ENCODE results near the gene ANKRD9.
"Not testable (repeated sequence)": the region's sequence is repeated elsewhere in the genome, so short reads cannot be mapped to it uniquely, and the experiment has no call there.

The ANKRD9 gene

GRCh38 chr14:102509746-102510615 lies at the start of gene ANKRD9:
Gene ANKRD9 (minus strand): TSS chr14:102509776. CDS start chr14:102507889, 1,887 bp downstream.
- peak; percentile 47 for DNase-seq

- DNase-seq: no peak
Measured at GRCh38 chr14:102558556-102558955, 49.0 kb upstream of the ANKRD9 start.

- DNase-seq: no peak
Measured at GRCh38 chr14:102557434-102558226, 48.1 kb upstream of the ANKRD9 start.

GRCh38 chr14:102556098-102556677 lies 46.6 kb upstream of the ANKRD9 start:
- DNase-seq: no peak

- DNase-seq: peak; percentile 5
Measured at GRCh38 chr14:102554821-102555819, 45.5 kb upstream of the ANKRD9 start.

GRCh38 chr14:102551995-102552705 lies 42.6 kb upstream of the ANKRD9 start:
- no peak for DNase-seq

- DNase-seq: not testable (repeated sequence)
Measured at GRCh38 chr14:102550927-102551401, 41.4 kb upstream of the ANKRD9 start.

- DNase-seq: no peak
Measured at GRCh38 chr14:102548616-102549240, 39.2 kb upstream of the ANKRD9 start.

- no peak for DNase-seq
Measured at GRCh38 chr14:102545461-102546265, 36.1 kb upstream of the ANKRD9 start.

- no peak for DNase-seq
Measured at GRCh38 chr14:102544747-102545460, 35.3 kb upstream of the ANKRD9 start.

GRCh38 chr14:102544046-102544746 lies 34.6 kb upstream of the ANKRD9 start:
- no peak for DNase-seq

- DNase-seq: no peak
Measured at GRCh38 chr14:102541771-102542170, 32.2 kb upstream of the ANKRD9 start.

- DNase-seq: not testable (repeated sequence)
Measured at GRCh38 chr14:102541029-102541491, 31.5 kb upstream of the ANKRD9 start.

GRCh38 chr14:102540315-102541028 lies 30.9 kb upstream of the ANKRD9 start:
- peak; percentile 26 for DNase-seq

- peak; percentile 62 for DNase-seq
Measured at GRCh38 chr14:102539544-102540314, 30.2 kb upstream of the ANKRD9 start.

- no peak for DNase-seq
Measured at GRCh38 chr14:102538602-102539543, 29.3 kb upstream of the ANKRD9 start.
